Measurements from ENCODE around the gene BPGM. TPM values are rescaled to one million over a fixed set of nuclear protein-coding genes. Genes with fewer than 3 reads are reported as not detected.

Gene BPGM
- total RNA-seq, 1 experiment from 2014 or later: 10.0 TPM

- TF ChIP-seq ZFX (IDR thresholded peaks at IDR 0.05) (no peak), REST (IDR thresholded peaks at IDR 0.05; ENCODE audit: low read depth) (no peak), CBX3 (IDR thresholded peaks at IDR 0.05; ENCODE audit: low read depth) (no peak), SIN3A (IDR thresholded peaks at IDR 0.05; ENCODE audit: low read depth) (no peak), RAD21 (IDR thresholded peaks at IDR 0.05; ENCODE audit: low read depth) (no peak), SP1 (IDR thresholded peaks at IDR 0.05; ENCODE audit: low read depth) (no peak), JUND (IDR thresholded peaks at IDR 0.05) (no peak), MAX (IDR thresholded peaks at IDR 0.05) (no peak), EZH2 (IDR thresholded peaks at IDR 0.05) (no peak), SRF (IDR thresholded peaks at IDR 0.05; ENCODE audit: low read depth) (no peak)
Observed at GRCh38 chr7:134669388-134669787, 22.7 kb downstream of the BPGM start (continued).

GRCh38 chr7:134669845-134670373 lies 23.3 kb downstream of the BPGM start:
- no TSS peak for BruUV-seq (replicated peaks)
- no peaks in the 10 kb centered on the region for H3K9me3 ChIP-seq (ENCODE audit: control insufficient read depth in 1 of 2, insufficient read depth in 1 of 2, low read depth in 1 of 2, low read length in 2 of 2)
- H3K4me1 ChIP-seq (ENCODE audit: control insufficient read depth in 1 of 2, insufficient read depth in 2 of 2, low read length in 2 of 2): peaks cover 10 to 12% of the 10 kb centered on the region in 2 experiments; a peak in 3 of 4 replicates
- H3K79me2 ChIP-seq (ENCODE audit: insufficient read depth, low read length): no peaks in the 10 kb centered on the region
- ChIA-PET POLR2A (no interaction called here), RAD21 (ENCODE audit: low non-redundant PET in 1 of 2, low total read pairs in 2 of 2, uncharacterized antibody in 2 of 2, unreplicated experiment in 2 of 2) (no interaction called here), CTCF (no interaction called here)
- TF ChIP-seq ATF3 (IDR thresholded peaks at IDR 0.05) (no peak), ELF1 (IDR thresholded peaks at IDR 0.05; ENCODE audit: borderline replicate concordance, low read depth) (peak; percentile 31), ZFX (IDR thresholded peaks at IDR 0.05) (no peak), CTCF (IDR thresholded peaks at IDR 0.05 in 2 of 3, conservative IDR thresholded peaks at IDR 0.05 in 1 of 3; ENCODE audit: borderline replicate concordance in 1 of 3, insufficient read depth in 1 of 3, low read depth in 2 of 3, low read length in 2 of 3) (no peak), TCF7L2 (IDR thresholded peaks at IDR 0.05; ENCODE audit: borderline replicate concordance, extremely low read depth, insufficient read depth, insufficient read length) (no peak), SIN3A (IDR thresholded peaks at IDR 0.05; ENCODE audit: low read depth) (no peak), POLR2A (IDR thresholded peaks at IDR 0.05; ENCODE audit: borderline replicate concordance, extremely low read depth, insufficient read depth, insufficient read length) (no peak), FOSL1 (IDR thresholded peaks at IDR 0.05; ENCODE audit: low read depth) (no peak), JUND (IDR thresholded peaks at IDR 0.05) (0 out of 2 replicates have a peak, but pooled peaks have one; percentile 10), CEBPB (IDR thresholded peaks at IDR 0.05; ENCODE audit: low read depth) (no peak), RAD21 (IDR thresholded peaks at IDR 0.05; ENCODE audit: low read depth) (no peak), ZNF274 (IDR thresholded peaks at IDR 0.05; ENCODE audit: low read depth, low read length) (no peak), YY1 (IDR thresholded peaks at IDR 0.05; ENCODE audit: extremely low read depth, insufficient replicate concordance, low read depth, low read length) (no peak)
- H3K4me2 ChIP-seq (ENCODE audit: low read length): peak overlapping the region; percentile 63
- H3K27me3 ChIP-seq (ENCODE audit: insufficient read depth, low read length): no peaks in the 10 kb centered on the region
- H3K4me3 ChIP-seq (replicated peaks in 1 of 2; ENCODE audit: low read depth in 1 of 2, low read length in 2 of 2): peak overlapping the region in 1 of 2 experiments; percentile 14; a peak in 1 of 4 replicates
- no peaks in the 10 kb centered on the region for H3K36me3 ChIP-seq (ENCODE audit: control insufficient read depth in 1 of 2, insufficient read depth in 2 of 2, low read length in 2 of 2)
- peak; percentile 27 for DNase-seq (ENCODE audit: low read depth, low spot score)
- no peaks in the 10 kb centered on the region for H4K20me1 ChIP-seq (ENCODE audit: insufficient read depth)
- intact Hi-C loops (cut with micrococcal nuclease): no loop called here
- peak; percentile 82 for ATAC-seq
- H3K9me2 ChIP-seq (ENCODE audit: insufficient read depth): no peaks in the 10 kb centered on the region
- H3K27ac ChIP-seq (ENCODE audit: low read depth, low read length): no peak overlapping the region; the same call in 1 of the 2 replicates
- H2AFZ ChIP-seq (ENCODE audit: low read depth, low read length, poor library complexity, severe bottlenecking): no peak overlapping the region
- H3K9ac ChIP-seq (ENCODE audit: low read length): no peak overlapping the region

Measured in HCT116 (cell line).